Stimulated activated CD4-positive, alpha-beta T cell treated with anti-CD3 and anti-CD28 coated beads, TNF-alpha, amount 100 ng/mL, for 4 hours (primary cell): Measurements from ENCODE around the gene TCF7L1.
"Not testable (repeated sequence)": the region's sequence is repeated elsewhere in the genome, so short reads cannot be mapped to it uniquely, and the experiment has no call there.

Source experiments
- DNase-seq, 3 experiments: peaks; one replicate each; pipeline ENCODE4 v3.0.0-alpha.2; 2020; ENCODE audit warnings: low read depth in 3 of 3

The TCF7L1 gene

DNA sequence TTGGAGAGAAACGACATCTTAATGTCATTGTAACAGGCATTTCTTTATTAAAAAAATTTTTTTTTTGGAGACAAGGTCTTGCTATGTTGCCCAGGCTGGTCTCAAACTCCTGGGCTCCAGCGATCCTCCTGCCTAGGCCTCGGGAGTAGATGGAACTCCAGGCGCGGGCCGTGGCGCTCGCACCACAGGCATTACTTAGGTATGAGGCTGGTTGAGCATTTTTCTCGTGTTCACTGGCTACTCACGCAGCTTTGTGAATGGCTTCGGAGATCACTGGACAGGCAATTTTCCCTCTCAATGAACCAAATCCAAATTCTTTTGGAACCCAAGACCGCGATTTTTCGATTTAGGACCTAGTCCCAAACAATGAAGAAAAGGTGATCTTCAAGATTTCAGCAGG lies 795 bp upstream of the TCF7L1 start:
- DNase-seq: no peak

DNA sequence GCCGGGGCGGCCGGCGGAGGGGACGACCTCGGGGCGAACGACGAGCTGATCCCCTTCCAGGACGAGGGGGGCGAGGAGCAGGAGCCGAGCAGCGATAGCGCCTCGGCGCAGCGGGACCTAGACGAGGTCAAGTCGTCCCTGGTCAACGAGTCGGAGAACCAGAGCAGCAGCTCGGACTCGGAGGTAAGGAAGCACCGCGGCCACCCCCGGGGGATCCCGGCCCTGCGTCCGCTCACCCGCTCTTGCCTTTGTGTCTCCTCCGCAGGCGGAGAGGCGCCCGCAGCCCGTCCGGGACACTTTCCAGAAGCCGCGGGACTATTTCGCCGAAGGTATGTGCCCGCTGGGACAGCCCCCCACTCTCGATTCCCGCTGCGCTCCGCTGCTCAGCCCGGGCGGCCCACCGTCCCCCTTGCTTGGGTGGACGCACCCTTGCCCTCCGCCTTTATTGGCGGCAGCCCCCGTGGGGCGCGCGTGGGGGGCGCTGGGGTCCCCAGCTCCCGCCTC lies 611 bp downstream of the TCF7L1 start:
- peak in 1 of 3 experiments; percentile 14 for DNase-seq

DNA sequence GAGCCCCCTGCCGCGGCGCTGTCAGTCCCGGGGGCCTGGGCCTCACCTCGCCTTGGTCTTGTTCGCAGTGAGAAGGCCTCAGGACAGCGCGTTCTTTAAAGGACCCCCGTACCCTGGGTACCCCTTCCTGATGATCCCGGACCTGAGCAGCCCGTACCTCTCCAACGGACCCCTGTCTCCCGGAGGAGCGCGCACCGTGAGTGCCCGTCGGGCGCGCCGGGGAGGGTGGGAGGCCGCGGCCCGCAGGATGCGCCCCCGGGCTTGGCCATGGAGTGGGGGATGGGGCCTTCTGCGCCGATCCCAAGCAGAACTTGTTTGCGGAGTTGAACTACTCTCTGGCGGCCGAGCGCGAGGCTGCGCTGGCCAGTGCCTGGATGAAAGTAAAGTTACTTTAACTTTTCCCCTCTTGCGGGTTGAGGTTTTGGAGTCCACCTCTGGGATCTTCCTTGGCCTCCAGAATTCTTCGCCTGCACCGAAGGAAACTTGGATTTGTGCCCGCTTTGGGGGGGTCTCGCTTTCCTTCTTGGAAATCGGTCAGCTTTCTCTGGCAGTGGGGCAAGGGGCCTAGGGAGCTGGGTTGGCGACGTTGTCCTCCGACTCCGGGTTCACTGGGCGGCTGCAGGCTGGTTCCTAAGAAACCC lies 1.2 kb downstream of the TCF7L1 start:
- no peak for DNase-seq

DNA sequence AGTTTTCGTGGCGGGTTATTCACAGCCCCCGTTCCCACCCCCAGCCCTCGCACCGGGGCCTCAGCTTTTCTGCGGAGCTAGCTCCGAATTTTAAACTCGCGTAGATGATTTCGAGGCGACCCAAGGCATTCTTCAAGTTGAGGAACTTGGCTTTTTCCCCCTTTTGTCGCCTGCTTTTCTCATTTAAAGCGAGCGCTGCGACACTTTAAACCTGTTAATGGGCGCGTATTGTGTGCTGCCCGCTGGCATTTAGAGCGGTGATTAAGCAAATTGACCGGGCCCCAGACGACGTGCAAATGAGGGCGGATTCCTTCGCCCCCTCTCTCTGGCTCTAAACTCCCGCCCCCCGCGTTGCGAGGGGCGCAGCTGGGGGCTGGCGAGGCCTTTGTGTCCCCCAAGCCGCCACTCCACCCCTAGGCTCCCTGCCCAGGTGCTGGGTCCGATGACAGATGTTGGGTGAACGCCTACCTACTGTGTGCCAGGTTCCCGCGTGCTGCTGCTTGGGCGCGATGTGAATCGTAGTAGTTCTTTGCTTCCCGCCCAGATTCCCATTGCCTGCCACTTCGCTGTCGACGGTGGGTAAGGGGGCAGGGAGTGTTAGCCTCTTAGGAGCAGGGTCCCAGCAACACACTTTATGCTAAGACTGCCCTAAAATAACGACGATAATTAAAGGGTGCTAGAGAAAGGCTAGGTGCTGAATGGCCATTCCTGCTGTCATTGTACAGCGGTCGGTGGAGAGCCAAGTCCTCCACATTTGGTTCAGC lies 1.9 kb downstream of the TCF7L1 start:
- DNase-seq: no peak

DNA sequence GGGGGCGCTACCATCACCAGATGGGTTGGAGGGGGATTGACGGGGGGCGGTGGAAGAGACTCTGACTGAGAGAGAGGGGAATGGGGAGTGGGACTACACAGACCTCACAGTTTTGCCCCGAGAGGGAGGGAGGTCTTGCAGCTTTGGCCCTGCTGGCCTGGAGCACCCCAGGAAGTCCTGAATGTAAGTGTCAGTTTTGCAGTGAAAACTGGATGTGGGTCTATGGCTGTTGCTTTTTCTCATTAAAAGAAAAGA lies 2.4 kb downstream of the TCF7L1 start:
- no peak for DNase-seq

DNA sequence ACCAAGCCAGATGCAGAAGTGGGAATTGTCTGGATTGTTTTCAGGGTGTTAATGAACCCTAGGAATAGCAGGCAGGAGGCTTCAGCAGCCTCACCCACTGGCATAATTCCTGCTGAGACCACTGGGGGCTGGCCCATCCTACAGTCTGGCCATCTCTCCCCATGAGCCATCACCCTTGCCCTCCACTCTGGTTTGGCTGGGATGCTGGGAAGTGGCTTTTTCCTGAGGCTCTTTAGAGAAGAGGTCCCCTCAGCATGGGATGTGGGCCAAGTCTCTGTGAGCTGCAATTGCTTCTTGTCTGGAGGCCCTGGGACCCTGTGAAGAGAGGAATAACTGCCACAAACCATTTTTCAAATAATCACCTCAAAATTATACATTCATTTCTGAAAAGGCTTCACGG lies 4.0 kb downstream of the TCF7L1 start:
- no peak for DNase-seq

DNA sequence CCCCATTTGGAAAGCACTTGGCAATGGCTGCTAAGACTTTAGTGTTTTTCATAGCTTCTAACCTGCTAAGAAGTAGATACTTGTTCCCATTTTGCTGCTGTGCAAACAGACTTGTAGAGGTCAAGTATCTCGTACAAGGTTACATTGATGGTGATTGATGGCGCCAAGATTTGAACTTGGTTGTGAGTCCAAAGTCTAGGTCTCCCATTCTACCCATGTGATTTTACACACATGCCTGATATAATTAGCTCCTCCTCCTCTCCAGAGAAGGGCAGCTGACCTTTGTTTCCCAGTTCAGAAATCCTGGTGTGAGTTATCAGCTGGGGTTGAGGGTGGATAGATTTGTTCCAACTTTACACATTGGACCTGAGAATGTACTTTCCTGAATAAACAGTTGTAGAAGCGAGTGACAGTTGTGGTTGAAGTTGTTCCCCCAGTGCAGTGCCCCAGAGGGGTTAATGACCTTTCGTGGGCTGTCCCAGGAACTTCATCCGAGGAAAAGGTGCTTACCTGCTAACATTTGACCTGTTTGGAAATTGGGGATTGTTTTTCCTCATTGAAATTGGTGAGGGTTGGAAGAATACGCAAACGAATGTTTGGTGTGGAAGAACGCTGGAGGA lies 10.4 kb downstream of the TCF7L1 start:
- DNase-seq: no peak

DNA sequence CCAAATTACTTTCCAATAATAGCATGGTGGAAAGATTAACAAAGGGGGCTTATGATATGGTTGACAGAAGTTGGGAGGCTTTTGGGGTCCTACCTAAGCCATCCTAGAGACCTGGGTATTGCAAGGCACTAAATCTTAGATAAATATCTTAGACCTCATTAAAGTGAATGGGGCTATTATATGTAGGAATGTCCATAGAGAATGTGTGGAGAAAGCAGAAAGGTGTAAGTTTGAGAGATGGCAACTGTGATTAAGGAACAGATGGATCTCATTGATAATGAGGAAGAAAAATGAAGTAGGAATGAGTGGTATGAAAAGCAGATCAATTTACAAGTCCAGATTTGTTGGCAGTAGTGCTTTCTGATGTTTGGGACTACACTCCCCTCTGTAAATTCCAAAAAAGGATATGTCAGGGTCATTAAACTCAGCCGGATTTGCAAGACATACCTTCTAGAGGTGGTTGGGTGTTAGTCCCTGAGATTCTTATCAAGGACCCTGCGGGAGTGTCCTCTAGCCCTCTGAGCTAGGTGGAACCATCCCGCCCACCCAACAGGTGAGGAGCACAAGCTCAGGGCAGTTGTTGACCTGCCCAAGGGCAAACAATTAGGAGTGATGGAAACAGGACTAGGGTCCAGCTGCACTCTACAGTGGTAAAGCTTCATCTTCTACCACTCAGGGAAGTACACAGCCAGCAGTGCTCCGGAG lies 12.1 kb downstream of the TCF7L1 start:
- no peak for DNase-seq

DNA sequence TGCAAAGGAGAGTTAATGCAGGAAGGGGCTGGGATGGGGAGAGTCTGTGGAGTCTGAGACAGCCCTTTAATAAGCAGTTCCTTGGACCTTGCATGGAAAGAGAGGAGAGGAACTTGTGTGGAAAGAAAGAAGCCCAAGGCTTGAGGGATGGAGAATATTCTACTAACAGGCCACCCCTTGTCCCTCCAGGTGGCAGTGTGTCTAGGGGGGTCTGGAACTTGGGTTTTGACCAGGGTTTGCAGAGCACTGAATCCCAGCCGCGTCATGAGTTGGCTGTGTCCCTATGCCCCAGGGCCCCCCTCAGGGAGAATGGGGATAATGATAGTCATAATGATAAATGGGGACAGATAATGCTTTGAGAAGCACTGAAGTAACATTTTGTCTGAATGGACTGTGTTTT lies 15.0 kb downstream of the TCF7L1 start:
- no peak for DNase-seq

DNA sequence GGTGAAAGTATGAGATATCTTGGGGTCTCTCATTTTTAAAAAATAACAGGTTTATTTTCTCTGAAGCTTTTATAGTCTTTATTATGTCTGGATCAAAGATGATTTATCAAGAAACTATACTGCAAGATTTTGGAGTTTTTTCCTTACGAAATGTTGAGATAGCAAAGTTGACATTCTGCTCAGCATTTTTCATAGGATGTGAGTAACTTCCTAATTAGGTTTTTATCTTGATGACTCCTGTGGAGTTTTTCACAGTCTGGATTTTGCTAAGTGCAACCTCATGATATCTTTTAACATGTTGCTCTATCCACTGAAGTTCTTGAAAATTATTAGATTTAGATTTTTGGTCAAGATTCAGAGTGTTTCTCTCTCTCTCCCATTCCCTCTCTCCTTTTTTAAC lies 17.8 kb downstream of the TCF7L1 start:
- no peak for DNase-seq

DNA sequence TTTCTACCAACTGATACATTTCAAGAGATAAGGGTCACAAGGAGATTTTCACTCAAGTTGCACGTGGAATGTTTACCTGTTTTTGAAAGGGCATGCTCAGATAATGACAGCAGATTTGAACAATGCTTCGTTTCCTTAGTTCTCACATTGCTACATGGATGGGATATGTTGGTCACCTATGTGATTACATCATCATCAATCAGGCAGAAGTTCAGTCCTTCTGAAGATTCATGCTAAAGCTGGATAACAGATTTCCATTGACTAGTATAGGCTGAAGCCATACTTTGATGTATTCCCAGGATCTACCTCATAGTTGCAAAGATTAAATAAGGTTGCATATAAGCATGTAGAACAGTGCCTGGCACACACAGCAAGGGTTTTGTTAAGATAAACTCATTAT lies 19.7 kb downstream of the TCF7L1 start:
- no peak for DNase-seq

DNA sequence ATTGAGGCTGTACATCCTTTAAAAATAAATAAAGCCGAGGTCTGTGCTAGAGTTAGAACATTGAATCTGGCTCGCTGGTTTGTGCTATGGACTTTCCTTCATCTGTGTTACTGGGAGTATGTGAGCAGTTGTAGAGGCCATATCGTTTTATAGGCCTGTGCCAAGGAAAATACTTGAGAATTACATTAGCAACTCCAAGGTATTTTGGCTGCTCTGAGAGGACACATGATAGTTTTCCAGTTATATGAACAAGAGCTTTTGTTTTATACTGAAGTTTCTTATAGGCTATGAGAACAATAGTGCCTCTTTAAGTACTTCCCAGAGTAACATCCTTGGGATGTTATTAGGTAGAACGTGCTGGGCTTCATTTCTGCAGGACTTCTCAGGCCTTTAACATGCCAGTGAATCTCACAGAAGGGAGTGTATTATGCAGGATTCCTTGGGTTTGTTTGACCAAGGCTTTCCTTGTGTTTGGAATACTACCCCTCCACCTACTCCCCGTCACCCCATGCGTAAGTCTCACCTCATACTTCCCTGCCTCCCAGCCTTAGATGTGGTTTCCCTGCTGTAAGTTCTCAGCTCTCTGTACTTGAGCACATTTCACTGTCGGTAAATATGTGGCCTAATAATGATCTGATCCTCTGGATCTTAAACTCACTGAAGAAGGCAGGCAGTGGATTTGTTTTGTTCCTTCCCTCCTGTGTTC lies 21.0 kb downstream of the TCF7L1 start:
- DNase-seq: no peak

DNA sequence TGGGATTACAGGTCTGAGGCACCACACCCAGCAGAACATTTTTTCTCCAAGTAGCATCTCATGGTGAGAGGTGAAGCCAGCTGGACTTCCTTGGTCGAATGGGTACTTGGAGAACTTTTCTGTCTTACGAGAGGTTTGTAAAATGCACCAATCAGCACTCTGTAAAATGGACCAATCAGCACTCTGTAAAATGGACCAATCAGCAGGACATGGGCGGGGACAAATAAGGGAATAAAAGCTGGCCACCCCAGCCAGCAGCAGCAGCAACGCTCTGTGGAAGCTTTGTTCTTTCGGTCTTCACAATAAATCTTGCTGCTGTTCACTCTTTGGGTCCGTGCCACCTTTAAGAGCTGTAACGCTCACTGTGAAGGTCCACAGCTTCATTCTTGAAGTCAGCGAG lies 21.9 kb downstream of the TCF7L1 start:
- DNase-seq: not testable (repeated sequence)

DNA sequence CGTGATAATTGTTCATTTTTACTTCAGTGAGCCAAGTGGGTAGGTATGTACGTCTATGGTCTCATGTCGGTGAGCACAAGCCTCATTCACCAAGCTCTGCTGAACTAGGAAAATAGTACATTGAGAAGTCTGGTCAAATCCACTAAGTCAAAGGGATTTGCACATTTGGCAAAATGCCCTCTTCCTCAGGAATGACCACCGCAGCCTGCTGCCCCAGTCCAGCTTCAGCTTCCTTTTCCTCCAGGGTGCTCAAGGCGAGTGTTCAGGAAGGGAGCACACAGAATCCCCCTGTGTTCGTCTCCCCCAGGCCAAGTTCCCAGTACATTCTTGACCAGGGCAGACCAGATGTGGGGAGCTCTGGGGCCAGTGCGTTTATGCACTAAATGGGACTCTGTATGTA lies 23.0 kb downstream of the TCF7L1 start:
- DNase-seq: no peak

DNA sequence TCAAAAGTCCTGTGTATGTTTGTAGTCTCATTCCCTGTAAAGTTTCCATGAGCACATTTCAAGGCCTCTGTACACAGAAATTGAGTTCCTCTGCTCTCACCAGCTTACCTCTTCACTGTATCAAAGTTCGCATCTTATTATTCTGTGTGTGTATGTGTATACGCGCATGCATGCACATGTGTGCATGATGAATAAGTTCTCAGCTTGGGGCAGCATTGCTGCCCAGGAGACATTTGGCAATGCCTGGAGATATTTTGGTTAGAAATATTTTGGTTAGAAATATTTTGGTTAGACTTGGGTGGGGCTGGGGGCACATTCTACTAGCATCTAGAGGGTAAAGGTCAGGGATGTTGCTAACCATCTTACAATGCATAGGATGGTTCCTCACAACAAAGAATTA lies 23.4 kb downstream of the TCF7L1 start:
- no peak for DNase-seq

DNA sequence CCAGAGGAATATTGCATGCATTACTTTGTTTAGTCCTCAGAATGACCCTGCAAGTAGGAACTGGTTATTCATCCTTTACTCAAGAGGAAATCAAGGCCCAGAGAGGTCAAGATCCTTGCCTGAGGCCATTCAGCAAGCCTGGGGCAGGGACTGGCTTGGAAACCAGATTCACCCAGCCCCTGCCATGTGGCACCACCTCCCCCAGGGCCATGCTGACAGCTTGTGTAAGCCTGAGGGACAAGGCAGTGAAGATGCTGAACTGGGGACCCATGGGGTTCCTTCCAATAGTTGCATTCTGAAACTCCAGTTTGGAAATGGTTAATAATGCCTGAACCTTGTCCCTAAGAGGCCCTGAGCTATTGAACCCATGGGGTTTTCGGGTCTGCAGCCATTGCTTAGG lies 24.2 kb downstream of the TCF7L1 start:
- DNase-seq: no peak

DNA sequence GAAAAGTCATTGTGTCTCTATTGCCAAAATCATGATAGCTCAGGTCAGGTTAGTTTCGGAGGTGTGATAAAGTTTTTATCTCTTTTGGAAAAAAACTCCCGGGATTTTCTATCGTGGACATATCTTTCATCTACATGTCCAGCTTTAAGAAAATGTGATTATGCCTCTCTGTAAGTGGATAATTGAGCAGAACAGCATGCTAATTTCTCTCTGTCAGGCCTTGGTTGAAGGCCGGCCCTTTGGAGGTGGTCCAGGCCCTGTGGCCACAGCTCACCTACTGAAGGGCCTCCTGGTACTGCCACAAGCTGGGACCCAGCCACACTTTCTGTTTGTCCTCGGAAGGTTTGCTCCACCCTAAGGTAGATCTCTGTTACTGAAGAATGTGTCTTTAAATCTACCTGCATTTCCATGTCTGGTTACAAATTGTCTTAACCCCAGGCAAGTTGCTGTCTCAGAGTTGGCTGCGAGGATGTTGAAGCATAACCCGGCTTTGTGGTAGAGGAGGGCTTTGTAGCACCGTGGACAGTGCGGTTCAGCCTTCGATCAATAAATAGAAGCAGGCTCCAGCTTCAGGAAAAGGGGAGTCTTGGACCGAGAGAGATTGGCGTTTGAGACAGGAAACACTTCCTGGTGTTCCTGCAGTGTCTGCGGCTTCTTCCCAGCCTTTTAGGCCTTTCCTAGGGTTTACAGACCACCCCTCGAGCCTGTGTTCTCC lies 25.5 kb downstream of the TCF7L1 start:
- DNase-seq: no peak

DNA sequence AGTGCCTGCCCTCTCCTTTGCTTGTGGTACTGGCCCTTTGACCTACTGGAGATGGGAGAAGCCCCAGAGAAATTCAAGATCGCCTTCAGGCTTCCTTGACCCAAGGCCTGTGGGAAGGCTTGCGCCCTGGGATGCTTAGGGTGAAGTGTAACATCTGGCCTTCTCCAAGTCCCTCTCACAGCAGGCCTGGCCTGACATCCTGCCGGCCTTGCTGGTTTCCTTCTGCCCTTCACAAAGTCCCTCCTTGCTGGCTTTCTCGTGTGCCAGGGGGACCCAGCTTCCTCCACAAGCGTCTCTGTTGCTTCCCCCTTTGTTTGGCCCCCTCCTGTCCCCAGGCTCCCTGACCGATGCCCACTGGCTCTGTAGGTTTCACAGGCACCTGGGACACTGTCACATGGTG lies 26.4 kb downstream of the TCF7L1 start:
- no peak for DNase-seq

DNA sequence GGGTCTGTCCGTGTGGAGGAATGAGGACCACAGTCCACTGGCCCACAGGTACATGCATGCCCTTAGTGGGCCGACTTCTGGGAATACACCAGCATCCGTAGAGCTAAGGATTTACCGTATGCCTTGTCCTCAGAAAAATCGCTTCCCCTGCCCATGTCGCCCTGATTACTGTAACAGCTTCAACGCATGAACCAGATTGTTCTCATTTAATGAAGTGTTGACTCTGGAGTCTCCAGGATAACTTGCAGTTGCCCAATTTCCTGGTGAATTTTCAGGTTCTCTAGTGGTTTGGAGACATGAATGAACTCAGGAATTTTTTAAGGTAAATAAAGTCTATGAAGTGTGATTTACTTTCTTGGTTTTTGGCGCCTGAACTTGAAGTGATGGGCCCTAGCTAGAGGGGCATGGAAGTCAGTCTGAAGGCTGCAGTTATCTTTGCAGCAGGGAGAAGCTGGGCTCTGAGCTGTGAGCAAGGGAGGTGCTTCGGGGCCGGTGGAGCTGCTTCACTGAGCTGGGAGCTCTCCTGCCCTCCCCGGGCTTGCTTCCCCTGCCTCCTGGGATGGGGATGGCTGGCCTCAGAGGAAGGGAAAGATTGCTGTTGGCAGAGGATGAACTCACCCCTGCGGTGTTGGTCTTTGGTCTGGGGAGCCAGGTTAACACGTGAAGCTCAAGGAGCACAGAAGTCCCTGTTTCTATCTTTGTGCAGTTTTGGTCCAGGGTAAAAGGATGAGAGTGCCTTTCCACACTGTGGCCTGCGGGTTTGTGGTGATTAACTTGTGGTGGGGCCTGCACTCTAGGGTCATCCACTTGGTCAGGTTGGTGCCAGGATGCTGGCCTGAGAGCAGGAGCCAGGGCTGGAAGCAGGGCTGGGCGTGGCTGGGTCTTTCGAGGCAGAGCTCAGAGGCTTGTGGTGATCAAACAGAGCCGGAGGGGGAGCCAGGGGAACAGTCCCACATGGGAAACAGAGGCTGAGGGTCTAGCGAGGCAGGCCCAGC lies 28.1 kb downstream of the TCF7L1 start:
- no peak for DNase-seq

DNA sequence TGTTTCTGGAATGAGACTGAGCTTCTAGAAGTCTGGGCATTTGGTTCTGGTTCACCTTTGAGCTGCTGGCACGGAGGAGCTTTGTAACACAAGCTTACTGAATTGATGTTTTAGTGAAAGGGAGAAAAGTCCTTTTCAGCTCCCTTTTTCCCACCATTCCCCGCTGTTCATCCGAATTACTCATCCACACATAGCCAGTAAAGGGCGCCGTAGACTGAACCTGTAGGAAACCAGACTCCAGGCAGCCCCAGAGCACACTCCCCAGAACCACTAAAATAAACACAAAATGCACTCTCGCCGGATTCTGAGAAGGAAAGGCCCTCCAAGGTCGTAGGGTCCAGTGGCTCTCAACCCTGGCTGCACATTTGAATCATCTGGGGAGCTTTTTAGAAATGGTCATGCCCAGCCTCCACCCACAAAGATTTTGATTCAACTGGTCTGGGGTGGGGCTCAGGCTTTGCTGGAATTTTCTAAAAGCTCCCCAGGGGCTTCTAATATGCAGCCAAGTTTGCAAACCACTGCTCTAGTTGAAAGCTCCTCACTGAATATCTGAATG lies 29.6 kb downstream of the TCF7L1 start:
- no peak for DNase-seq
